ENCODE data around the gene CDH22.

Gene CDH22

DNA sequence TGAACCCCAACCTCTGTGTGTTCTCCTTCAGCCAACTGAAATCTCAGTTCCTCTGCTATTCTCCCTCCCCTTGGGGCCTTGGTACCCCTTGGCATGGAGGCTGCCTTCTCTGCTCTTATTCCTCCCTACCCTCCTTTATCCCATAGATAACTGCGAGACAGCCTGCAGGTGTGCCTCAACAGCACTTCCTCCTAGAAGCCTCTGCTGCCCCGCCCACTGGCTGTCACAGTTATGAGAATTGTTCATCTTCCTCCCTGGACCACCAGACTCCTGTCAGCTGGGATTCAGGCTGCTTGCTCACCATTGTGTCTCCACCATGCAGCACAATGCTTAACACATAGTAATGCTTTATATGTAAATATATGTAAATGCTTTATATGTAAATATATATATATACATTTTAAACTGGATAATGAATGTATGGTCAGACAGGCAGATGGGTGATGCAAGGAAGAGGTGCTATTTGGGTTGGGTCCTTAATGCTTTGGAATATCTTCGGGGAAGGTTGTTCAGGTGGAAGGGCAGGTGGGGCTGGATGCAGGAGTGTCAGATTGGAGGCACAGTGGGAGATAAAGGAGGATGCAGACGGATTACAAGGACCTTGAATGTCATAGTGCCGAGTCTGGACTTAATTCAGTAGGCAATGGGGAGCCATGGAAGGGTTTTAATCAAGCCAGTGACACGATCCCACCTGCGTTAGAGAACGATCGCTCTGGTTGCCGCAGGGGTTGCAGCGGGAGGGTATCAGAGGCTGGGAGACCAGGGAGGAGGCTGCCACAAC, 4.9 kb downstream of the CDH22 start:
- Histone ChIP-seq H3K9ac (ENCODE audit: low read depth, low read length) (no peak overlapping the region), H3K36me3 (ENCODE audit: insufficient read depth, low read length) (no peaks in the 10 kb centered on the region), H3K9me3 (replicated peaks; ENCODE audit: low read length) (no peaks in the 10 kb centered on the region), H3K4me2 (ENCODE audit: low read length) (no peak overlapping the region), H3K4me1 (ENCODE audit: control insufficient read depth, insufficient read depth, low read length) (no peaks in the 10 kb centered on the region), H3K4me3 (ENCODE audit: low read length) (no peak overlapping the region), H3K27me3 (ENCODE audit: control insufficient read depth, insufficient read depth, low read length) (peaks cover 73% of the 10 kb centered on the region)

DNA sequence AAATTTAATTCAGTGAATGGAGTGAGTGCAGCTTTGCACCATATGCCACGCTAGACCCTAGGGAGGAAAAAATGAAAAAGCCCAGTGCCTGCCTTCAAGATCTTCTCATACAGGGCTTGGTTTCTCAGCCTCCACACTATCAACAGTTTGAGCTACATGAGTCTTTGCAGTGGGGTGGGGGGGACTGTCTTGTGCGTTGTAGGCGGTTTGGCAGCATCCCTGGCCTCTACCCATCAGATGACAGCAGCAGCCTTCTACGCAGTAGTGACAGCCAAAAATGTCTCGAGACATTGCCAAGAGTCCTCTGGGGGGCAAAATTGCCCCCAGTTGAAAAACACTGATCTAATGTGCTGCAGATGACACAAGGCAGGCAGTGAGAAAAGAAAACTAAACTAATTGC, 6.2 kb downstream of the CDH22 start:
- Histone ChIP-seq H3K9me3 (replicated peaks; ENCODE audit: low read length) (no peaks in the 10 kb centered on the region), H3K4me1 (ENCODE audit: control insufficient read depth, insufficient read depth, low read length) (no peaks in the 10 kb centered on the region), H3K4me2 (ENCODE audit: low read length) (no peak overlapping the region), H3K4me3 (ENCODE audit: low read length) (no peak overlapping the region), H3K27me3 (ENCODE audit: control insufficient read depth, insufficient read depth, low read length) (peaks cover 62% of the 10 kb centered on the region), H3K36me3 (ENCODE audit: insufficient read depth, low read length) (no peaks in the 10 kb centered on the region), H3K9ac (ENCODE audit: low read depth, low read length) (no peak overlapping the region)

DNA sequence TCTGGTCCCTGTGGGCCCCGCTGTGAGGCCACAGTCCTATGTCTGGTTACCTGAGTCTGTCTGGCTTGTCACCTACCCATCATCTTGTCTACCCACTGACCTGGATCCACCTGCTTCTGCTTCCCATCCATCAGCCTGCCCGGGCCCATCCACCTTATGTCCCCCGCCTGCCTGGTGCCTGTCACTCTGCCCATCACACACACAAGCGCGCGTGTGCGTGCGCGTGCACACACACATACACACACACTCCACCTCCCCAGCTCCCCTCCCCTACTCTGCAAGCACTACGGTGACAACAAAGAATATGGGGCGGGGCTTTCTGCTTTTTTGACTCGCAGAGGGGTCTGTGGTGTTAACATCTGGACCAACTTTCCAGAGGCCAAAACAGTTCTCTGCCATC, 8.0 kb downstream of the CDH22 start:
- H3K4me1 ChIP-seq (ENCODE audit: control insufficient read depth, insufficient read depth, low read length): no peaks in the 10 kb centered on the region
- H3K27me3 ChIP-seq (ENCODE audit: control insufficient read depth, insufficient read depth, low read length): peaks cover 56% of the 10 kb centered on the region
- no peaks in the 10 kb centered on the region for H3K36me3 ChIP-seq (ENCODE audit: insufficient read depth, low read length)
- H3K4me2 ChIP-seq (ENCODE audit: low read length): no peak overlapping the region
- no peaks in the 10 kb centered on the region for H3K9me3 ChIP-seq (replicated peaks; ENCODE audit: low read length)
- H3K9ac ChIP-seq (ENCODE audit: low read depth, low read length): no peak overlapping the region
- H3K4me3 ChIP-seq (ENCODE audit: low read length): no peak overlapping the region

DNA sequence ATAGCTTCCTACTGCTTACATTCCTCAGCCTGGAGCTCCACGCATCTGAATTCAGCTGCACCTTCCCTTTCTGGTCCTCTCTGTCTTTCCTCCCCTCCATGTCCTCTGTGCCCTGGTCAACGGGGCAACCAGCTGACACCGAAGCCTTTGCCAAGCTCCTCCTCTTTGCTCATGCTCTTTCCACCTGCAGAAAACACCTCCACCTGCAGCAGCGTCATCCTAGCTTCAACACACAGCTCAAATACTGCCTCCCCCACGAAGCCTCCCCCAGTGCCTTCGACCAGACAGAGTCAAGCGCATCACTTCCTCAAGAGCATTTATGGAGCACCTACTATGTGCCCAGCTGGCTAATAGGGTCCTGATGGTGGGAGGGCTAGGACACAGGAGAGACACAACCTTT, 9.2 kb downstream of the CDH22 start:
- H3K9ac ChIP-seq (ENCODE audit: low read depth, low read length): no peak overlapping the region
- H3K4me1 ChIP-seq (ENCODE audit: control insufficient read depth, insufficient read depth, low read length): no peaks in the 10 kb centered on the region
- peaks cover 53% of the 10 kb centered on the region for H3K27me3 ChIP-seq (ENCODE audit: control insufficient read depth, insufficient read depth, low read length)
- H3K4me2 ChIP-seq (ENCODE audit: low read length): no peak overlapping the region
- H3K36me3 ChIP-seq (ENCODE audit: insufficient read depth, low read length): no peaks in the 10 kb centered on the region
- no peaks in the 10 kb centered on the region for H3K9me3 ChIP-seq (replicated peaks; ENCODE audit: low read length)
- H3K4me3 ChIP-seq (ENCODE audit: low read length): no peak overlapping the region

DNA sequence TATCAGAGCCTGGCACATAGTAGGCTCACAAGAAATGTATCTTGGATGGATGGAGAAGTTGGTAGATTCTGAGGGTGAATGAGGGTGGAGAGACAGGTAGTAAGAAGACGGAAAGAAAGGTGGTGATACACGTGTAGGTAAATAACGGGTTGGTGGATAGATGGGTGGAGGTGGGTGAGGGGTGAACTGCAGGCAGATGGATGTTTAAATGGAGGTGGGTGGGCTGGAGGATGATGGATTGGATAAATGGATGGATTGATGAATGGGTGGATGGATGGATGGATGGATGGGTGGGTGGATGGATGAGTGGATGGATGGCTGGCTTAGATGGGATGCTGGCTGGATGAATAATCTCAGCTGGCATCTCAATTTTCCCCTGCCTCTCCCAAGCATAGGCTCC, 9.9 kb downstream of the CDH22 start:
- Histone ChIP-seq H3K4me1 (ENCODE audit: control insufficient read depth, insufficient read depth, low read length) (no peaks in the 10 kb centered on the region), H3K9me3 (replicated peaks; ENCODE audit: low read length) (no peaks in the 10 kb centered on the region), H3K27me3 (ENCODE audit: control insufficient read depth, insufficient read depth, low read length) (peaks cover 48% of the 10 kb centered on the region), H3K4me2 (ENCODE audit: low read length) (no peak overlapping the region), H3K9ac (ENCODE audit: low read depth, low read length) (no peak overlapping the region), H3K36me3 (ENCODE audit: insufficient read depth, low read length) (no peaks in the 10 kb centered on the region), H3K4me3 (ENCODE audit: low read length) (no peak overlapping the region)

DNA sequence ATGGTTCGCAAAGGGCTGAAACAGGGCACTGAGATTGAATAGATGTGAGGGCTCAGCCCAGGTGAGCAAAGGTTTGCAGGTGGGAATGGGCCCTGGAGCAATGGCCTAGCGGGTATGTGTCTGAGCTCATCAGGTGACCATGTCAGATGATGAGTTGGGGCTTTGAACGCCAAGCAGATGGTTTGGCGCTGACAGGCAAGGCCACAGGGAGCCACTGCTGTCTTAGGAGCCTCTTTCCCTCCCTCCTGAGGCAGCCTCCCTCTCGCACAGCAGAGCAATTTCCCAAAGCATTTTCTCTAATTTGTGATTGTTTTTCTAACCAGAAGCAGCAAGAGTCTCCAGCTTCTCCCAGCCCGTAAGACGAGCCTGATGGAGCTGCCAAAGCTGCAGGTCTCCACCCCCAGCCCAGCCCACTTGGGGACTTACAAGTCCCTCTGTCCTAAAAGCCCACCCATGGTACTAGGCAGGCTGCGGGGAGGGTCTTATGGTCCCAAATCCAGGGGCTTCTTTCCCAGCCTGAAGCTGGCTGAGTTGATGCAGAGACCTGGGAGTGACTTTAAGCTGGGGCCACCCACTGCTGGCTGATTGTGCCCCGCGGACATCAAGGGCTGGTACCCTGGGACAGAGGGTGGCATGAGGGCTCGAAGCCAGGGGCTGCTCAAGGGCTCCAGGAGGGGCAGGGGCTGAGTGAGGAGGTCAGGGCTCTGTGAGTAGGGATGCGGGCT, 11.6 kb downstream of the CDH22 start:
- H3K4me3 ChIP-seq (ENCODE audit: low read length): no peak overlapping the region
- H3K4me1 ChIP-seq (ENCODE audit: control insufficient read depth, insufficient read depth, low read length): no peaks in the 10 kb centered on the region
- H3K27me3 ChIP-seq (ENCODE audit: control insufficient read depth, insufficient read depth, low read length): peaks cover 33% of the 10 kb centered on the region
- no peaks in the 10 kb centered on the region for H3K9me3 ChIP-seq (replicated peaks; ENCODE audit: low read length)
- no peaks in the 10 kb centered on the region for H3K36me3 ChIP-seq (ENCODE audit: insufficient read depth, low read length)
- H3K4me2 ChIP-seq (ENCODE audit: low read length): no peak overlapping the region
- no peak overlapping the region for H3K9ac ChIP-seq (ENCODE audit: low read depth, low read length)

DNA sequence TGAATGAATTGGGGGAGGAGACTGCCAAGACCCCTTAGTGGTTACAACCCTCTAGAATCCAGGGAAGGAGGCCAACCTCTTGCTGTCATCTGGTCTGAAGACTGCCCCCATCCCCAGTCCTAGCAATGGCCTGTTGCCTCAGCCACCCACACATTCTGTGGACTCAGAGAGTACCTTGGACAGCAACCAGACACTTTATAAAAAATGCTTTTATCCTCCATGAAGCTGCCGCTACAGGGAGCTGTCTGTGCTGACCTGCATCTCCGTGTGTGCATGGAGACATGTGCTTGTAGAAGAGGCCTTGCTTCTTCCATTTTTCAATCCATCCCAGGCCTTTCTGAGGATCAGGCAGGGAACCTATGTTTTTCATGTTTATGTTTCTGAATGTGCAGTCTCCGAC, 15.2 kb downstream of the CDH22 start:
- peaks cover 36% of the 10 kb centered on the region for H3K27me3 ChIP-seq (ENCODE audit: control insufficient read depth, insufficient read depth, low read length)
- H3K4me3 ChIP-seq (ENCODE audit: low read length): no peak overlapping the region
- no peaks in the 10 kb centered on the region for H3K36me3 ChIP-seq (ENCODE audit: insufficient read depth, low read length)
- no peaks in the 10 kb centered on the region for H3K4me1 ChIP-seq (ENCODE audit: control insufficient read depth, insufficient read depth, low read length)
- no peak overlapping the region for H3K9ac ChIP-seq (ENCODE audit: low read depth, low read length)
- H3K9me3 ChIP-seq (replicated peaks; ENCODE audit: low read length): no peaks in the 10 kb centered on the region
- H3K4me2 ChIP-seq (ENCODE audit: low read length): no peak overlapping the region

DNA sequence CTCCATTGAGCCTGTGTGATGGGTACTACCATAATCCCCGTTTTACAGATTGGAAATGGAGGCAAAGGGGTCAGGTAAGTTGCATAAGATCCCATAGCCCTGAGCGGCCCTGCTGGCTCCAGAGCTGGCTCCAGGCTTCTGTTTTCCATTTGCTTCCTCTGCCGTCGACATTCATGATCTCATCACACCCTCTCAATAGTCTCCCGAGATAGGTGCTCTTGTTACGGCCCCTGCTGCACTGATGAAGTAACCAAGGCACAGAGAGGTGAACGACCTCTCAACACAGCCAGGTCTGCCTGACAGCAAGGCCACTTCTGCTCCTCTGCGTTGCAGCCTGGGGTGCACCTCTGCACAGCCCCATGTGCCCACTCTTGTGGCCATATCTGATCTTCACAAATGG, 16.9 kb downstream of the CDH22 start:
- no peaks in the 10 kb centered on the region for H3K36me3 ChIP-seq (ENCODE audit: insufficient read depth, low read length)
- peaks cover 44% of the 10 kb centered on the region for H3K27me3 ChIP-seq (ENCODE audit: control insufficient read depth, insufficient read depth, low read length)
- H3K9me3 ChIP-seq (replicated peaks; ENCODE audit: low read length): no peaks in the 10 kb centered on the region
- H3K9ac ChIP-seq (ENCODE audit: low read depth, low read length): no peak overlapping the region
- H3K4me2 ChIP-seq (ENCODE audit: low read length): no peak overlapping the region
- H3K4me3 ChIP-seq (ENCODE audit: low read length): no peak overlapping the region
- no peaks in the 10 kb centered on the region for H3K4me1 ChIP-seq (ENCODE audit: control insufficient read depth, insufficient read depth, low read length)

DNA sequence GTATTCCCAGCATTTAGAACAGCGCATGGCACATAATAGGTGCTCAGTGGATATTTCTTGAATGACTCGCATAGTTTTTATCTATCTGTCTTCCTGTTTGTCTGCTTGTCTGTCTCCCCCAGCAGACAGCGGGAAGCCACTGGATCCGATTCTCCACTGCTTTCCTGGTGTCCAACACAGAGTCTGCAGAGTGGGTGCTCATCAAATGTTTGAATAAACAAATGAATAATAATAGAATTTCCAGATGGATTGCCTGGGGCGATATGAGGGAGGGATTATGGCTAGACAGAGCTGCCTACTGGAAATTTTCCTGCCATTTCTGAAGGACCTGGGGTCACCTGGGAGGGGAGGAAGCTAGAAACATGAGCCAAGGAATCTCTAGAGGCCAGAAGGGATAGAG, 18.9 kb downstream of the CDH22 start:
- Histone ChIP-seq H3K4me2 (ENCODE audit: low read length) (no peak overlapping the region), H3K27me3 (ENCODE audit: control insufficient read depth, insufficient read depth, low read length) (peaks cover 39% of the 10 kb centered on the region), H3K9ac (ENCODE audit: low read depth, low read length) (no peak overlapping the region), H3K36me3 (ENCODE audit: insufficient read depth, low read length) (no peaks in the 10 kb centered on the region), H3K4me1 (ENCODE audit: control insufficient read depth, insufficient read depth, low read length) (no peaks in the 10 kb centered on the region), H3K9me3 (replicated peaks; ENCODE audit: low read length) (no peaks in the 10 kb centered on the region), H3K4me3 (ENCODE audit: low read length) (no peak overlapping the region)

DNA sequence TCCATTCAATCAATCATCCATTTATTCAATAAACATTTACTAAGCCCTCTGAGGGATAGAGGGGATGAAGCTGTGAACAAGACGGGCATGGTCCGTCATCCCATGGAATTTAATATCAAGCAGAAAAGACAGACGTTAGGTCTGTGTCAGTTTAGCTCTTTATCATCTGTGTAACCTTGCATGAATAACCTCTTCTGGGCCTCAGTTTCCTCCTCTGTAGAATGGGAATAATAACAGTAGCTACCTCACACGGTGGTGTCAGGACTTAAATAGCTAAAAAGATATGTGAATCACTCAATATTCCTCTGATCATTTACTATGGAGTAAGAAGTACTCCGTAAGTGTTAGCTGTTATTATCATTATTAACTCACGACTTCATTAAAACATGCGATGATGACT, 21.3 kb downstream of the CDH22 start:
- Histone ChIP-seq H3K4me2 (ENCODE audit: low read length) (no peak overlapping the region), H3K36me3 (ENCODE audit: insufficient read depth, low read length) (no peaks in the 10 kb centered on the region), H3K9me3 (replicated peaks; ENCODE audit: low read length) (no peaks in the 10 kb centered on the region), H3K4me3 (ENCODE audit: low read length) (no peak overlapping the region), H3K4me1 (ENCODE audit: control insufficient read depth, insufficient read depth, low read length) (no peaks in the 10 kb centered on the region), H3K27me3 (ENCODE audit: control insufficient read depth, insufficient read depth, low read length) (peaks cover 54% of the 10 kb centered on the region), H3K9ac (ENCODE audit: low read depth, low read length) (no peak overlapping the region)

DNA sequence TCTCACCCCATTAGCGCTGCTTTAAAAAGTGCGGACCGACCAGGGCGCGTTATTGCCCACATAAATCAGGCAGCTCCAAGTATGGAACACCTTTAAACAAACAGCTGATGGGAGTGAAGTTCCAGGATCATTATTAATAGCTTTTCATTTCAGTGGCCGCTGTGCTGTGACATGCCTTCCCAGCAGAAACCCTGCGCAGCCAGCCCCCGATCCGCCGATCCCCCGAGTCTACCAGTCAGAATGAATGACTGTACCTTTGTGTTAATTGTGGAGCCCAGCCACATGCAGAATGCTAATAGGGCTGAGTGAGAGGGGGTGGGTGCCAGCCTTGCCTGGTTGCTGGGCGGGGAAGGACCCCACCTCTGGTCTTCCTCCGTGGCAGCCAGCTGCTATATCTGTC, 21.9 kb downstream of the CDH22 start:
- Histone ChIP-seq H3K4me3 (ENCODE audit: low read length) (no peak overlapping the region), H3K36me3 (ENCODE audit: insufficient read depth, low read length) (no peaks in the 10 kb centered on the region), H3K4me2 (ENCODE audit: low read length) (no peak overlapping the region), H3K9ac (ENCODE audit: low read depth, low read length) (no peak overlapping the region), H3K27me3 (ENCODE audit: control insufficient read depth, insufficient read depth, low read length) (peaks cover 59% of the 10 kb centered on the region), H3K4me1 (ENCODE audit: control insufficient read depth, insufficient read depth, low read length) (no peaks in the 10 kb centered on the region), H3K9me3 (replicated peaks; ENCODE audit: low read length) (no peaks in the 10 kb centered on the region)

DNA sequence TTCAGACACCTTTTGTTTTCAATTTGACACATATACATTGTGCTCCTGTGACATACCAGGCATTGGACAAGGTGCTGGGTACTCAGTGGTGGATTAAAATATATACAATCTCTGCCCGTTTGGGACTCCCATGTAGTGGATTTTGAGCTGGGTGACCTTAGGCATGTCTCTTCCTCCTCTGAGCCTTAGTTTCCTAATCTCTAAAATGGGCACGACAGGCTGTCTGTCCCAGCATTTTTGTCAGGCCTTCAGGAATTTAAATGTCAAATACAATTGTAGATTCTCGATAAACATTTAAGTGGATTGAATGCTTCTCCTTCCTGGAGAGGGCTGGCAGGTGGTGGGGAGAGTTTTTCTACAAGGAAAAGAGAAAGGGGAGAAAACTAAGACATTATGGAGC, 22.6 kb downstream of the CDH22 start:
- Histone ChIP-seq H3K4me3 (ENCODE audit: low read length) (no peak overlapping the region), H3K27me3 (ENCODE audit: control insufficient read depth, insufficient read depth, low read length) (peaks cover 65% of the 10 kb centered on the region), H3K36me3 (ENCODE audit: insufficient read depth, low read length) (no peaks in the 10 kb centered on the region), H3K9ac (ENCODE audit: low read depth, low read length) (no peak overlapping the region), H3K4me2 (ENCODE audit: low read length) (no peak overlapping the region), H3K9me3 (replicated peaks; ENCODE audit: low read length) (no peaks in the 10 kb centered on the region), H3K4me1 (ENCODE audit: control insufficient read depth, insufficient read depth, low read length) (no peaks in the 10 kb centered on the region)
